Hepatocyte (in vitro differentiated cells): ENCODE data around the gene PDPN. TPM values are rescaled to one million over a fixed set of nuclear protein-coding genes. Genes with fewer than 3 reads are reported as not detected.
A peak's percentile ranks its signal among the peaks of the same experiment; 100 is the strongest.

Experiments
- DNase-seq: peaks from one replicate; pipeline ENCODE4 v3.0.0-alpha.2; 2016; ENCODE audit warnings: low spot score
- H2AFZ ChIP-seq: fragments of 200-600 bp; sonication (generic); 2 replicates; pipeline ENCODE4 v1.6.0; 2016; ENCODE audit warnings: antibody characterized with exemption, mild to moderate bottlenecking
- H3K27ac ChIP-seq: fragments of 200-600 bp; sonication (generic); 2 replicates; pipeline ENCODE4 v1.5.1; 2016; ENCODE audit warnings: mild to moderate bottlenecking
- H3K27me3 ChIP-seq: fragments of 200-600 bp; sonication (generic); 2 replicates; pipeline ENCODE4 v1.6.1; 2016
- H3K36me3 ChIP-seq: fragments of 200-600 bp; sonication (generic); replicated peaks from 2 replicates; pipeline ENCODE4 v1.5.1; 2016; ENCODE audit warnings: low read depth; ENCODE audit not compliant: insufficient read depth
- H3K4me1 ChIP-seq: fragments of 200-600 bp; sonication (generic); 2 replicates; pipeline ENCODE4 v1.5.1; 2016; ENCODE audit warnings: mild to moderate bottlenecking, moderate library complexity; ENCODE audit not compliant: insufficient read depth
- H3K4me2 ChIP-seq: fragments of 200-600 bp; sonication (generic); 2 replicates; pipeline ENCODE4 v1.6.0; 2016
- H3K4me3 ChIP-seq: fragments of 200-600 bp; sonication (generic); 2 replicates; pipeline ENCODE4 v1.5.1; 2016; ENCODE audit warnings: mild to moderate bottlenecking
- H3K79me2 ChIP-seq: fragments of 200-600 bp; sonication (generic); 2 replicates; pipeline ENCODE4 v1.6.0; 2017; ENCODE audit warnings: mild to moderate bottlenecking
- H3K9me2 ChIP-seq: fragments of 200-600 bp; sonication (generic); replicated peaks from 2 replicates; pipeline ENCODE4 v1.6.0; 2017; ENCODE audit warnings: mild to moderate bottlenecking; ENCODE audit not compliant: insufficient read depth
- H3K9me3 ChIP-seq: fragments of 200-600 bp; sonication (generic); 2 replicates; pipeline ENCODE4 v1.5.1; 2016; ENCODE audit warnings: low read depth, mild to moderate bottlenecking
- H4K20me1 ChIP-seq: fragments of 200-600 bp; sonication (generic); 2 replicates; pipeline ENCODE4 v1.6.0; 2016; ENCODE audit warnings: mild to moderate bottlenecking; ENCODE audit not compliant: insufficient read depth, poor library complexity, severe bottlenecking
- CTCF ChIP-seq: fragments of 200-600 bp; sonication (generic); IDR thresholded peaks from 2 replicates; pipeline ENCODE4 v1.5.1; 2016; ENCODE audit warnings: antibody characterized with exemption, mild to moderate bottlenecking; ENCODE audit not compliant: poor library complexity
- EZH2 ChIP-seq: fragments of 200-600 bp; sonication (generic); IDR thresholded peaks from 2 replicates; pipeline ENCODE4 v1.6.1; 2016; ENCODE audit warnings: antibody characterized with exemption, mild to moderate bottlenecking, borderline replicate concordance
- EZH2phosphoT487 ChIP-seq: fragments of 200-600 bp; sonication (generic); IDR thresholded peaks from one replicate; pipeline ENCODE4 v1.6.1; 2018; ENCODE audit warnings: antibody characterized with exemption, mild to moderate bottlenecking, low read depth, moderate library complexity; ENCODE audit not compliant: unreplicated experiment, severe bottlenecking
- whole genome bisulfite sequencing: methylation state at CpG from one replicate; pipeline ENCODE4 v1.1.6; 2016; ENCODE audit warnings: low lambda C conversion rate; ENCODE audit errors: missing lambda C conversion rate; 5-methylcytosine and 5-hydroxymethylcytosine counted together
- polyA plus RNA-seq: library from polyadenylated mRNA; unstranded; fragments of >200 nt; fragmentation: Nextera tagmentation; extraction: Ambion mirVana; gene quantifications from 2 replicates; pipeline ENCODE4 v1.2.1, GENCODE V29; 2016
- total RNA-seq: library from RNA; depleted of rRNA; stranded (reverse); fragments of >200 nt; gene quantifications from 2 replicates; pipeline ENCODE4 v1.2.3, GENCODE V29; 2014

Gene PDPN
- total and polyA plus RNA-seq, 2 experiments from 2014 or later = 305 to 478 TPM

- Histone ChIP-seq H3K27ac (peak overlapping the region; percentile 33), H2AFZ (no peak overlapping the region), H3K9me3 (no peaks in the 10 kb centered on the region), H3K79me2 (peaks cover 11% of the 10 kb centered on the region), H4K20me1 (peaks cover 8% of the 10 kb centered on the region), H3K4me2 (no peak overlapping the region), H3K4me3 (no peak overlapping the region), H3K4me1 (peaks cover 15% of the 10 kb centered on the region), H3K36me3 (no peaks in the 10 kb centered on the region), H3K27me3 (no peaks in the 10 kb centered on the region), H3K9me2 (no peaks in the 10 kb centered on the region)
- TF ChIP-seq EZH2phosphoT487 (no peak), CTCF (no peak), EZH2 (no peak)
- DNase-seq = no peak
- WGBS = 88% methylated on average over 3 of the region's 3 CpGs
These were observed 21.1 kb downstream of the PDPN start for GRCh38 chr1:13604721-13605120.

GRCh38 chr1:13605159-13605558 lies 21.5 kb downstream of the PDPN start:
- no peaks in the 10 kb centered on the region for H3K36me3 ChIP-seq
- DNase-seq = peak; percentile 51
- H3K4me2 ChIP-seq = no peak overlapping the region
- H2AFZ ChIP-seq = no peak overlapping the region
- H3K4me1 ChIP-seq = peaks cover 11% of the 10 kb centered on the region
- H3K27ac ChIP-seq = peak overlapping the region; percentile 67
- 47% methylated on average over 1 of the region's 1 CpG for WGBS
- peaks cover 8% of the 10 kb centered on the region for H4K20me1 ChIP-seq
- TF ChIP-seq EZH2phosphoT487 (no peak), EZH2 (no peak), CTCF (no peak)
- no peaks in the 10 kb centered on the region for H3K9me3 ChIP-seq
- no peak overlapping the region for H3K4me3 ChIP-seq
- H3K9me2 ChIP-seq = no peaks in the 10 kb centered on the region
- no peaks in the 10 kb centered on the region for H3K27me3 ChIP-seq
- H3K79me2 ChIP-seq = peaks cover 8% of the 10 kb centered on the region

DNA sequence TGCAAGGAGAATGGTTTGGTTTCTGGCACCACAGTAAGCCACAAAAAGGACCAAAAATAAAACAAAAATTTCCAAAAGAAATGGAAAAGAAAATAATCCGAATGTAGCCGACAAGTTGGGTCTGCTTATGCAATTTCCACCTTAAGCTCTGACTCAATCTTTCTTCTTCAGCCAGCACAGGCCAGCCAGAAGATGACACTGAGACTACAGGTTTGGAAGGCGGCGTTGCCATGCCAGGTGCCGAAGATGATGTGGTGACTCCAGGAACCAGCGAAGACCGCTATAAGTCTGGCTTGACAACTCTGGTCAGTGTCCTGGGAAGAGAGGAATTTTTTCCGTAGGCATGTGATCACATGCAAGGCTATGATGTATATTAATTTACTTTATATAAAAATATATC lies 23.4 kb downstream of the PDPN start:
- 94% methylated on average over 8 of the region's 8 CpGs for WGBS
- TF ChIP-seq EZH2 (no peak), CTCF (no peak), EZH2phosphoT487 (no peak)
- H3K4me2 ChIP-seq = no peak overlapping the region

DNA sequence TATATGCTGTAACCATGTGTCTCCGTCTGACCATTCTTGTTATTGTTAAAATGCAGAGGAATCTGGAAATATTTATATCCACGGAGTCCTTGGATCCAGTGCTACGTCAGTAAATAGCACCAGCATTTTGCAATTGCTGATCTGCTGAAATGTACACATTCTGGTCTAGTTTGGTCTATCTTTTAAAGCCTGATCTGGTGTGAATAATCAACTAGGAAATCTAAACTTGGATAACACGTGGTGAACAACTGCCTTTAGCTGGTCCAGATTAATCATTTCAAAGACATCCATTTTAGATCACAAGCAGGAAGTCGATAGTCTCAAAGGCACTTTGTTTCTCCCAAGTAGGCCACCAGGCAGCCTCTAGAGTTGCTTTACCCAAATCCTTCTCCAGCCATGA lies 32.6 kb downstream of the PDPN start:
- Histone ChIP-seq H3K4me1 (peaks cover 15% of the 10 kb centered on the region), H3K4me3 (no peak overlapping the region), H3K79me2 (no peaks in the 10 kb centered on the region), H3K9me3 (no peaks in the 10 kb centered on the region), H2AFZ (no peak overlapping the region), H3K36me3 (no peaks in the 10 kb centered on the region), H4K20me1 (no peaks in the 10 kb centered on the region), H3K9me2 (no peaks in the 10 kb centered on the region), H3K4me2 (no peak overlapping the region), H3K27ac (peak overlapping the region; percentile 92), H3K27me3 (no peaks in the 10 kb centered on the region)
- TF ChIP-seq EZH2 (no peak), CTCF (no peak), EZH2phosphoT487 (no peak)
- 66% methylated on average over 5 of the region's 5 CpGs for WGBS
- DNase-seq = no peak

More for the DNA sequence above, 23.4 kb downstream of the PDPN start:
- Histone ChIP-seq H3K4me1 (no peaks in the 10 kb centered on the region), H3K36me3 (no peaks in the 10 kb centered on the region), H3K79me2 (peaks cover 8% of the 10 kb centered on the region), H3K27ac (peak overlapping the region; percentile 67), H2AFZ (no peak overlapping the region), H3K9me2 (no peaks in the 10 kb centered on the region), H3K27me3 (no peaks in the 10 kb centered on the region), H3K9me3 (no peaks in the 10 kb centered on the region), H3K4me3 (no peak overlapping the region), H4K20me1 (peaks cover 5% of the 10 kb centered on the region)
- no peak for DNase-seq
